ENCODE measurements around the gene ZNF559. TPM values are rescaled to one million over a fixed set of nuclear protein-coding genes. Genes with fewer than 3 reads are reported as not detected.

ZNF559 gene
- total RNA-seq, 1 experiment from 2014 or later, result 18.4 TPM

Other genes with a start within 250 kb of the ZNF559 start
- gene OR1M1, start 237.1 kb upstream of the ZNF559 start, total RNA-seq (2014; rRNA removed; shearing (Covaris generic)), result not detected in 2 replicates
- gene OR7G2, start 216.7 kb upstream of the ZNF559 start, total RNA-seq (2014; rRNA removed; shearing (Covaris generic)), result not detected in 2 replicates
- not detected in 2 replicates for gene OR7G1, start 208.4 kb upstream of the ZNF559 start, total RNA-seq (2014; rRNA removed; shearing (Covaris generic))
- not detected in 2 replicates for gene OR7G3, start 197.2 kb upstream of the ZNF559 start, total RNA-seq (2014; rRNA removed; shearing (Covaris generic))
- 8.1 and 17.7 TPM in 2 replicates for gene ZNF317, start 183.8 kb upstream of the ZNF559 start, total RNA-seq (2014; rRNA removed; shearing (Covaris generic))
- 0.03 TPM in 1 of 2 replicates, not detected in the other for gene OR7D2, start 145.2 kb upstream of the ZNF559 start, total RNA-seq (2014; rRNA removed; shearing (Covaris generic))
- gene OR7D4, start 104.6 kb upstream of the ZNF559 start, total RNA-seq (2014; rRNA removed; shearing (Covaris generic)), result not detected in 2 replicates
- gene OR7E24, start 73.2 kb upstream of the ZNF559 start, total RNA-seq (2014; rRNA removed; shearing (Covaris generic)), result not detected in 2 replicates
- 8.0 and 13.6 TPM in 2 replicates for gene ZNF699, start 14.3 kb upstream of the ZNF559 start, total RNA-seq (2014; rRNA removed; shearing (Covaris generic))
- gene ZNF177, start 38.8 kb downstream of the ZNF559 start, total RNA-seq (2014; rRNA removed; shearing (Covaris generic)), result 1.8 TPM in 1 of 2 replicates, not detected in the other
- 9.0 and 16.1 TPM in 2 replicates for gene ZNF266, start 111.4 kb downstream of the ZNF559 start, total RNA-seq (2014; rRNA removed; shearing (Covaris generic))
- gene ZNF560, start 174.4 kb downstream of the ZNF559 start, total RNA-seq (2014; rRNA removed; shearing (Covaris generic)), result not detected in 2 replicates
- gene ZNF426, start 214.5 kb downstream of the ZNF559 start, total RNA-seq (2014; rRNA removed; shearing (Covaris generic)), result 4.7 and 5.9 TPM in 2 replicates